ENCODE data around the gene PDGFA. TPM values are rescaled to one million over a fixed set of nuclear protein-coding genes. Genes with fewer than 3 reads are reported as not detected.

PDGFA gene
- total and polyA plus RNA-seq, 12 donors: 2.9 to 28.6 (median 13.6) TPM

- no peaks in the 10 kb centered on the region for H3K27me3 ChIP-seq
- WGBS, 4 donors: 29 to 54% (median 42%) methylated on average over 17 to 34 of the region's 34 CpGs
- peak; percentile 20 to 74 (median 47) for DNase-seq
- intact Hi-C loops (cut with DNase I): loop anchor here in 1 of 2 donors (10.0 kb wide), 1 partner anchor 60 kb away; no protein-coding TSS in a partner anchor
- TF ChIP-seq POLR2A (IDR thresholded peaks at IDR 0.05): no peak
- no peaks in the 10 kb centered on the region for H3K4me1 ChIP-seq (replicated peaks in 1 of 2)
- H3K36me3 ChIP-seq (replicated peaks in 1 of 2): no peaks in the 10 kb centered on the region
- H3K27ac ChIP-seq: peak overlapping the region in 1 of 5 donors; percentile 51
- no peaks in the 10 kb centered on the region for H3K9me3 ChIP-seq (replicated peaks in 1 of 3)
- H3K4me3 ChIP-seq: no peak overlapping the region
These were observed 54.9 kb downstream of the PDGFA start for GRCh38 chr7:464454-465401.

- H3K4me1 ChIP-seq (replicated peaks in 1 of 2): no peaks in the 10 kb centered on the region
- 84 to 95% (median 91%) methylated on average over 21 to 35 of the region's 35 CpGs for WGBS, 4 donors
- TF ChIP-seq CTCF (IDR thresholded peaks at IDR 0.05) (no peak), POLR2A (IDR thresholded peaks at IDR 0.05) (no peak)
- no peaks in the 10 kb centered on the region for H3K36me3 ChIP-seq (replicated peaks in 1 of 2)
- H3K27ac ChIP-seq: no peak overlapping the region
- DNase-seq: peak in 1 of 7 donors; percentile 5
- no peak overlapping the region for H3K4me3 ChIP-seq
- no peaks in the 10 kb centered on the region for H3K9me3 ChIP-seq (replicated peaks in 1 of 3)
- no peaks in the 10 kb centered on the region for H3K27me3 ChIP-seq
- intact Hi-C loops (cut with DNase I): loop anchor here in 1 of 2 donors (10.0 kb wide), 1 partner anchor 61 kb away; no protein-coding TSS in a partner anchor
These were observed 55.7 kb downstream of the PDGFA start for GRCh38 chr7:463817-464453.

- intact Hi-C loops (cut with DNase I): loop anchor here in 1 of 2 donors (10.0 kb wide), 1 partner anchor 61 kb away; no protein-coding TSS in a partner anchor
- Histone ChIP-seq H3K4me1 (replicated peaks in 1 of 2) (no peaks in the 10 kb centered on the region), H3K27ac (no peak overlapping the region), H3K27me3 (no peaks in the 10 kb centered on the region), H3K9me3 (replicated peaks in 1 of 3) (no peaks in the 10 kb centered on the region), H3K36me3 (replicated peaks in 1 of 2) (no peaks in the 10 kb centered on the region), H3K4me3 (no peak overlapping the region)
- TF ChIP-seq POLR2A (IDR thresholded peaks at IDR 0.05): no peak
- WGBS, 4 donors: 90 to 93% (median 92%) methylated on average over 16 to 36 of the region's 36 CpGs
- peak in 1 of 7 donors; percentile 10 for DNase-seq
These were observed 56.3 kb downstream of the PDGFA start for GRCh38 chr7:463362-463781.

- H3K9me3 ChIP-seq (replicated peaks in 1 of 3): no peaks in the 10 kb centered on the region
- no peaks in the 10 kb centered on the region for H3K4me1 ChIP-seq (replicated peaks in 1 of 2)
- DNase-seq: peak in 1 of 7 donors; percentile 5
- H3K4me3 ChIP-seq: no peak overlapping the region
- intact Hi-C loops (cut with DNase I): loop anchor here in 1 of 2 donors (10.0 kb wide), 1 partner anchor 62 kb away; no protein-coding TSS in a partner anchor
- peak overlapping the region in 1 of 5 donors; percentile 77 for H3K27ac ChIP-seq
- TF ChIP-seq POLR2A (IDR thresholded peaks at IDR 0.05) (no peak), CTCF (IDR thresholded peaks at IDR 0.05) (no peak)
- WGBS, 4 donors: 89 to 99% (median 90%) methylated on average over 9 to 49 of the region's 49 CpGs
- no peaks in the 10 kb centered on the region for H3K36me3 ChIP-seq (replicated peaks in 1 of 2)
- H3K27me3 ChIP-seq: no peaks in the 10 kb centered on the region
These were observed 57.2 kb downstream of the PDGFA start for GRCh38 chr7:462173-463103.
